CD4-positive, alpha-beta T cell (primary cell): ENCODE results near the gene OSBPL3. TPM values are rescaled to one million over a fixed set of nuclear protein-coding genes. Genes with fewer than 3 reads are reported as not detected.
"Not testable (repeated sequence)": the region's sequence is repeated elsewhere in the genome, so short reads cannot be mapped to it uniquely, and the experiment has no call there.

ENCODE experiments used
- ATAC-seq: fragments of 200-7000 bp; cut with Tn5 transposase; one replicate; pipeline ENCODE4 v1.10.0; 2022; ENCODE audit warnings: mild to moderate bottlenecking; ENCODE audit not compliant: poor library complexity
- CTCF ChIA-PET: fragments of 350-600 bp; sonication (Branson Sonifier 250); formaldehyde crosslinking; loops from one replicate; lab custom pipeline; 2021; ENCODE audit warnings: antibody characterized with exemption, inconsistent platforms; lab: Charles Lee
- POLR2A ChIA-PET: fragments of 350-600 bp; sonication (Branson Sonifier 250); formaldehyde crosslinking; loops from one replicate; lab custom pipeline; 2021; ENCODE audit warnings: antibody characterized with exemption, inconsistent platforms; lab: Charles Lee
- DNase-seq, 14 experiments: peaks; one replicate each; pipeline ENCODE4 v3.0.0-alpha.2; 2013 to 2020; ENCODE audit warnings: mixed read lengths in 2 of 14
- H3K27ac ChIP-seq, 2 donors: one replicate each; pipeline versions ENCODE4 v1.5.1 to v1.7.0; 2013; ENCODE audit warnings: low read length in 2 of 2, low read depth in 1 of 2, mild to moderate bottlenecking in 1 of 2
- H3K27me3 ChIP-seq, 2 experiments: 1 replicate in 1 of 2; 2 replicates in 1 of 2; pipeline versions ENCODE4 v1.6.1 to v1.7.0; 2013; ENCODE audit warnings: low read length in 2 of 2, control low read depth in 1 of 2, mild to moderate bottlenecking in 1 of 2, moderate library complexity in 1 of 2; ENCODE audit not compliant: insufficient read depth in 2 of 2, control insufficient read depth in 1 of 2
- H3K36me3 ChIP-seq: one replicate; pipeline ENCODE4 v1.6.1; 2013; ENCODE audit warnings: low read length, control low read depth; ENCODE audit not compliant: insufficient read depth
- H3K4me1 ChIP-seq: one replicate; pipeline ENCODE4 v1.6.1; 2013; ENCODE audit warnings: low read length, control low read depth; ENCODE audit not compliant: insufficient read depth
- H3K4me3 ChIP-seq: one replicate; pipeline ENCODE4 v1.5.1; 2013; ENCODE audit warnings: mild to moderate bottlenecking, low read length, moderate library complexity
- H3K9me3 ChIP-seq, 2 experiments: 1 replicate in 1 of 2; 2 replicates in 1 of 2; pipeline versions ENCODE4 v1.6.1 to v1.7.0; 2013; ENCODE audit warnings: low read length in 2 of 2, mild to moderate bottlenecking in 2 of 2, control low read depth in 1 of 2, moderate library complexity in 1 of 2; ENCODE audit not compliant: control insufficient read depth in 1 of 2, insufficient read depth in 1 of 2
- H3K27ac Mint-ChIP-seq: one replicate; pipeline ENCODE4 v1.8.0; 2020; ENCODE audit warnings: mixed read lengths
- H3K27me3 Mint-ChIP-seq: one replicate; pipeline ENCODE4 v1.8.0; 2021; ENCODE audit warnings: mixed read lengths
- H3K36me3 Mint-ChIP-seq: one replicate; pipeline ENCODE4 v1.8.0; 2021; ENCODE audit warnings: low read depth, mixed read lengths
- H3K4me1 Mint-ChIP-seq: one replicate; pipeline ENCODE4 v1.8.0; 2021; ENCODE audit warnings: low read depth, mixed read lengths
- H3K4me3 Mint-ChIP-seq: one replicate; pipeline ENCODE4 v1.8.0; 2020; ENCODE audit warnings: mild to moderate bottlenecking, mixed read lengths
- H3K9me3 Mint-ChIP-seq: one replicate; pipeline ENCODE4 v1.8.0; 2020; ENCODE audit warnings: mixed read lengths
- CTCF ChIP-seq: fragments of 200-600 bp; IDR thresholded peaks from one replicate; pipeline ENCODE4 v1.8.0; 2022; ENCODE audit warnings: antibody characterized with exemption, mild to moderate bottlenecking
- intact Hi-C, 2 experiments: fragments of 100-400 bp; cut with DNase I in 1 of 2; cut with micrococcal nuclease in 1 of 2; formaldehyde crosslinking; loops; one replicate each; pipeline versions ENCODE4 v1.15.1 to v1.9.0; 2023 to 2025; cut with DNase I, micrococcal nuclease
- total RNA-seq, 174 experiments: library from RNA in 2 of 174; stranded (reverse) in 2 of 174; gene quantifications; one replicate each; pipeline ENCODE4 v1.2.3 and lab custom pipeline; 2021 to 2026

Gene OSBPL3
- total RNA-seq, 2 experiments from 2014 or later, result 25.4 to 25.9 TPM

GRCh38 chr7:25024066-25024465 is 44.1 kb upstream of the OSBPL3 start:
- ChIA-PET CTCF (no interaction called here), POLR2A (no interaction called here)
- H3K4me3 Mint-ChIP-seq, result no peak overlapping the region
- Histone ChIP-seq H3K9me3 (no peaks in the 10 kb centered on the region), H3K36me3 (no peaks in the 10 kb centered on the region), H3K27ac (no peak overlapping the region), H3K4me3 (no peak overlapping the region), H3K27me3 (no peaks in the 10 kb centered on the region), H3K4me1 (peaks cover 31% of the 10 kb centered on the region)
- no peaks in the 10 kb centered on the region for H3K36me3 Mint-ChIP-seq
- no peaks in the 10 kb centered on the region for H3K9me3 Mint-ChIP-seq
- intact Hi-C loops, result no loop called here
- ATAC-seq, result no peak
- peaks cover 19% of the 10 kb centered on the region for H3K4me1 Mint-ChIP-seq
- H3K27ac Mint-ChIP-seq, result no peak overlapping the region
- no peak for TF ChIP-seq CTCF
- H3K27me3 Mint-ChIP-seq, result no peaks in the 10 kb centered on the region
- DNase-seq, result no peak

GRCh38 chr7:25017671-25018070 is 37.7 kb upstream of the OSBPL3 start:
- H3K4me3 ChIP-seq, ATAC-seq, POLR2A ChIA-PET, H3K27me3 Mint-ChIP-seq, H3K27me3 ChIP-seq, H3K36me3 Mint-ChIP-seq, H3K4me1 Mint-ChIP-seq, H3K4me1 ChIP-seq, DNase-seq, H3K9me3 ChIP-seq, H3K4me3 Mint-ChIP-seq, H3K27ac Mint-ChIP-seq, H3K27ac ChIP-seq, intact Hi-C loops, H3K36me3 ChIP-seq, H3K9me3 Mint-ChIP-seq: not testable (repeated sequence)
- CTCF ChIA-PET, result interaction anchor here (0.5 to 0.8 kb wide), 2 partner anchors 10 to 131 kb away, joined by 3 read pairs; no protein-coding TSS in a partner anchor

- Mint-ChIP-seq H3K4me3 (no peak overlapping the region), H3K4me1 (no peaks in the 10 kb centered on the region), H3K27ac (no peak overlapping the region), H3K9me3 (no peaks in the 10 kb centered on the region), H3K27me3 (peaks cover 5% of the 10 kb centered on the region), H3K36me3 (no peaks in the 10 kb centered on the region)
- no peak for TF ChIP-seq CTCF
- DNase-seq (no peak), ATAC-seq (no peak)
- Histone ChIP-seq H3K4me1 (no peaks in the 10 kb centered on the region), H3K4me3 (no peak overlapping the region), H3K27ac (no peak overlapping the region), H3K9me3 (no peaks in the 10 kb centered on the region), H3K36me3 (no peaks in the 10 kb centered on the region), H3K27me3 (no peaks in the 10 kb centered on the region)
- POLR2A ChIA-PET, result no interaction called here
- intact Hi-C loops, result no loop called here
- CTCF ChIA-PET, result no interaction called here
These were observed 34.8 kb upstream of the OSBPL3 start for GRCh38 chr7:25014756-25015155.

GRCh38 chr7:25012710-25013109 is 32.7 kb upstream of the OSBPL3 start:
- H3K4me1 ChIP-seq, H3K27me3 ChIP-seq, intact Hi-C loops, H3K27me3 Mint-ChIP-seq, H3K27ac Mint-ChIP-seq, H3K4me3 ChIP-seq, ATAC-seq, H3K9me3 Mint-ChIP-seq, H3K4me3 Mint-ChIP-seq, POLR2A ChIA-PET, H3K9me3 ChIP-seq, H3K36me3 Mint-ChIP-seq, H3K36me3 ChIP-seq, H3K27ac ChIP-seq, H3K4me1 Mint-ChIP-seq, DNase-seq: not testable (repeated sequence)
- CTCF ChIA-PET, result interaction anchor here (0.7 kb wide), 1 partner anchor 1861 kb away, joined by 3 read pairs; no protein-coding TSS in a partner anchor
